ENCODE data around the gene CA12. TPM values are rescaled to one million over a fixed set of nuclear protein-coding genes. Genes with fewer than 3 reads are reported as not detected.

CA12 gene
- total and polyA plus RNA-seq, 9 of the 15 experiments (the other 6 are each of a cell fraction or from before 2014, with no cell fraction given): 0.01 to 0.78 (median 0.15) TPM; not detected in 1

GRCh38 chr15:63288778-63289378 is 92.8 kb downstream of the CA12 start (continued):
- no peak for TF ChIP-seq TFE3 (CRISPR knock-in tag; IDR thresholded peaks at IDR 0.05)
- TF ChIP-seq GABPB1 (CRISPR knock-in tag; IDR thresholded peaks at IDR 0.05): no peak
- TF ChIP-seq SREBF1 (IDR thresholded peaks at IDR 0.05; ENCODE audit: borderline replicate concordance, low read depth, low read length): no peak
- no peak for TF ChIP-seq ZNF408 (CRISPR knock-in tag; IDR thresholded peaks at IDR 0.05; ENCODE audit: low read depth)
- no peak for TF ChIP-seq FOXP1 (CRISPR knock-in tag; IDR thresholded peaks at IDR 0.05)
- TF ChIP-seq ZNF589 (CRISPR knock-in tag; IDR thresholded peaks at IDR 0.05; ENCODE audit: low read depth): no peak
- TF ChIP-seq CC2D1A (IDR thresholded peaks at IDR 0.05): peak; percentile 49; the same call in 1 of the 2 replicates
- TF ChIP-seq POLR2H (tag; IDR thresholded peaks at IDR 0.05; ENCODE audit: low read depth): peak; percentile 52; the same call in 1 of the 2 replicates
- TF ChIP-seq ERF (CRISPR knock-in tag; IDR thresholded peaks at IDR 0.05): no peak
- TF ChIP-seq, protein P1, sequence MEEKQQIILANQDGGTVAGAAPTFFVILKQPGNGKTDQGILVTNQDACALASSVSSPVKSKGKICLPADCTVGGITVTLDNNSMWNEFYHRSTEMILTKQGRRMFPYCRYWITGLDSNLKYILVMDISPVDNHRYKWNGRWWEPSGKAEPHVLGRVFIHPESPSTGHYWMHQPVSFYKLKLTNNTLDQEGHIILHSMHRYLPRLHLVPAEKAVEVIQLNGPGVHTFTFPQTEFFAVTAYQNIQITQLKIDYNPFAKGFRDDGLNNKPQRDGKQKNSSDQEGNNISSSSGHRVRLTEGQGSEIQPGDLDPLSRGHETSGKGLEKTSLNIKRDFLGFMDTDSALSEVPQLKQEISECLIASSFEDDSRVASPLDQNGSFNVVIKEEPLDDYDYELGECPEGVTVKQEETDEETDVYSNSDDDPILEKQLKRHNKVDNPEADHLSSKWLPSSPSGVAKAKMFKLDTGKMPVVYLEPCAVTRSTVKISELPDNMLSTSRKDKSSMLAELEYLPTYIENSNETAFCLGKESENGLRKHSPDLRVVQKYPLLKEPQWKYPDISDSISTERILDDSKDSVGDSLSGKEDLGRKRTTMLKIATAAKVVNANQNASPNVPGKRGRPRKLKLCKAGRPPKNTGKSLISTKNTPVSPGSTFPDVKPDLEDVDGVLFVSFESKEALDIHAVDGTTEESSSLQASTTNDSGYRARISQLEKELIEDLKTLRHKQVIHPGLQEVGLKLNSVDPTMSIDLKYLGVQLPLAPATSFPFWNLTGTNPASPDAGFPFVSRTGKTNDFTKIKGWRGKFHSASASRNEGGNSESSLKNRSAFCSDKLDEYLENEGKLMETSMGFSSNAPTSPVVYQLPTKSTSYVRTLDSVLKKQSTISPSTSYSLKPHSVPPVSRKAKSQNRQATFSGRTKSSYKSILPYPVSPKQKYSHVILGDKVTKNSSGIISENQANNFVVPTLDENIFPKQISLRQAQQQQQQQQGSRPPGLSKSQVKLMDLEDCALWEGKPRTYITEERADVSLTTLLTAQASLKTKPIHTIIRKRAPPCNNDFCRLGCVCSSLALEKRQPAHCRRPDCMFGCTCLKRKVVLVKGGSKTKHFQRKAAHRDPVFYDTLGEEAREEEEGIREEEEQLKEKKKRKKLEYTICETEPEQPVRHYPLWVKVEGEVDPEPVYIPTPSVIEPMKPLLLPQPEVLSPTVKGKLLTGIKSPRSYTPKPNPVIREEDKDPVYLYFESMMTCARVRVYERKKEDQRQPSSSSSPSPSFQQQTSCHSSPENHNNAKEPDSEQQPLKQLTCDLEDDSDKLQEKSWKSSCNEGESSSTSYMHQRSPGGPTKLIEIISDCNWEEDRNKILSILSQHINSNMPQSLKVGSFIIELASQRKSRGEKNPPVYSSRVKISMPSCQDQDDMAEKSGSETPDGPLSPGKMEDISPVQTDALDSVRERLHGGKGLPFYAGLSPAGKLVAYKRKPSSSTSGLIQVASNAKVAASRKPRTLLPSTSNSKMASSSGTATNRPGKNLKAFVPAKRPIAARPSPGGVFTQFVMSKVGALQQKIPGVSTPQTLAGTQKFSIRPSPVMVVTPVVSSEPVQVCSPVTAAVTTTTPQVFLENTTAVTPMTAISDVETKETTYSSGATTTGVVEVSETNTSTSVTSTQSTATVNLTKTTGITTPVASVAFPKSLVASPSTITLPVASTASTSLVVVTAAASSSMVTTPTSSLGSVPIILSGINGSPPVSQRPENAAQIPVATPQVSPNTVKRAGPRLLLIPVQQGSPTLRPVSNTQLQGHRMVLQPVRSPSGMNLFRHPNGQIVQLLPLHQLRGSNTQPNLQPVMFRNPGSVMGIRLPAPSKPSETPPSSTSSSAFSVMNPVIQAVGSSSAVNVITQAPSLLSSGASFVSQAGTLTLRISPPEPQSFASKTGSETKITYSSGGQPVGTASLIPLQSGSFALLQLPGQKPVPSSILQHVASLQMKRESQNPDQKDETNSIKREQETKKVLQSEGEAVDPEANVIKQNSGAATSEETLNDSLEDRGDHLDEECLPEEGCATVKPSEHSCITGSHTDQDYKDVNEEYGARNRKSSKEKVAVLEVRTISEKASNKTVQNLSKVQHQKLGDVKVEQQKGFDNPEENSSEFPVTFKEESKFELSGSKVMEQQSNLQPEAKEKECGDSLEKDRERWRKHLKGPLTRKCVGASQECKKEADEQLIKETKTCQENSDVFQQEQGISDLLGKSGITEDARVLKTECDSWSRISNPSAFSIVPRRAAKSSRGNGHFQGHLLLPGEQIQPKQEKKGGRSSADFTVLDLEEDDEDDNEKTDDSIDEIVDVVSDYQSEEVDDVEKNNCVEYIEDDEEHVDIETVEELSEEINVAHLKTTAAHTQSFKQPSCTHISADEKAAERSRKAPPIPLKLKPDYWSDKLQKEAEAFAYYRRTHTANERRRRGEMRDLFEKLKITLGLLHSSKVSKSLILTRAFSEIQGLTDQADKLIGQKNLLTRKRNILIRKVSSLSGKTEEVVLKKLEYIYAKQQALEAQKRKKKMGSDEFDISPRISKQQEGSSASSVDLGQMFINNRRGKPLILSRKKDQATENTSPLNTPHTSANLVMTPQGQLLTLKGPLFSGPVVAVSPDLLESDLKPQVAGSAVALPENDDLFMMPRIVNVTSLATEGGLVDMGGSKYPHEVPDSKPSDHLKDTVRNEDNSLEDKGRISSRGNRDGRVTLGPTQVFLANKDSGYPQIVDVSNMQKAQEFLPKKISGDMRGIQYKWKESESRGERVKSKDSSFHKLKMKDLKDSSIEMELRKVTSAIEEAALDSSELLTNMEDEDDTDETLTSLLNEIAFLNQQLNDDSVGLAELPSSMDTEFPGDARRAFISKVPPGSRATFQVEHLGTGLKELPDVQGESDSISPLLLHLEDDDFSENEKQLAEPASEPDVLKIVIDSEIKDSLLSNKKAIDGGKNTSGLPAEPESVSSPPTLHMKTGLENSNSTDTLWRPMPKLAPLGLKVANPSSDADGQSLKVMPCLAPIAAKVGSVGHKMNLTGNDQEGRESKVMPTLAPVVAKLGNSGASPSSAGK (IDR thresholded peaks at IDR 0.05): no peak
- no peak for TF ChIP-seq SAFB2 (IDR thresholded peaks at IDR 0.05; ENCODE audit: borderline replicate concordance, low read depth, low read length, severe bottlenecking)
- no peak for TF ChIP-seq GTF2A2 (tag; IDR thresholded peaks at IDR 0.05)
